Measurements from ENCODE around the gene ALDH3A1. TPM values are rescaled to one million over a fixed set of nuclear protein-coding genes. Genes with fewer than 3 reads are reported as not detected.
A peak's percentile ranks its signal among the peaks of the same experiment; 100 is the strongest.

ALDH3A1 gene
- total and polyA plus RNA-seq, 10 of the 15 experiments (the other 5 are each of a cell fraction or from before 2014, with no cell fraction given), result 0.20 TPM; not detected in 9

- no peak for TF ChIP-seq NR2C2 (IDR thresholded peaks at IDR 0.05; ENCODE audit: borderline replicate concordance, control insufficient read depth, insufficient read length, low read depth)
- TF ChIP-seq YY1 (IDR thresholded peaks at IDR 0.05; ENCODE audit: low read depth, low read length), result no peak
These were observed 41.0 kb downstream of the ALDH3A1 start (continued) for GRCh38 chr17:19706791-19707727.

DNA sequence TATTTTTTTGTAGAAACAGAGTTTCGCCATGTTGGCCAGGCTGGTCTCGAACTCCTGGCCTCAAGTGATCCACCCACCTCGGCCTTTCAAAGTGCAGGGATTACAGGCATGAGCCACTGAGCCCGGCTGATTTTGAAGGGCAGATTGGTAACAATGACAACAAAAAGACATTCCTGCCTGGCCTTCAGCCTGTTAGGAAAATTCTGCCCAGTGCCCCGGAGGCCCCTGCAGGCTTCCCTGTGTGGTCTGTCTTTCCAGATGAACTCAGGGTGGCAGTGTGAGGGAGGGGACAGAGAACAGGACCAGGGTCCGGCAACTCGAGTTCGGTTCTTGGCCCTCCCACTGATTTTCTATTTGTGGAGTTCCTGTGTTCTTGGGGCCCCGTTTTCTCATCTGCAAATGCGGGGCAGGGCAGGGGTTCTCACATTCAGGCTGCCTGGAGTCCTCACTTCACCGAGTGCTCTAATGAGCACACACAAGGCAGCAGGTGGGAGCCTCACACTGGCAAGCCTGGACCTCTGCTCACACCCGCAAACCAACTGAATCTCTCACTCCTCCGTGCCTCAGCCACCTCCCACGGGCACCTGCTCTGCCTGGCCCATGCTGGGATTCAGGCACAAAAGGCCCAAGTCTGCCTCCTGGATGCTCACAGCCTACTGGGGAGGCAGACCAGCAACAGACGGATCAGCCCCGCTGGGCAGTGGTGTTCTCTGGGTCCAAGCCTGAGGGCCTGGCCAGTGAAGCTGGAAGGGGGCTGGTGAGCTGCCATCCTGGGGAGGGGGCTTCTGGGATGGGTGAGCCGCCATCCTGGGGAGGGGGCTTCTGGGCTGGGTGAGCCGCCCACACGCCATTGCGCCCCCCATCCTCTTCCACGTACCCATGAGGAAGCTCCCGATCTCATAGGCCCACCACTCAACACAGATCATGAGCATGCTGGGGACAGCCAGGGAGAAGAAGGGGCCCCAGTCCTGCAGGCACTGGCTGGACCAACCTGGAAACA, 42.0 kb downstream of the ALDH3A1 start:
- CTCF ChIA-PET, result no interaction called here
- DNase-seq (ENCODE audit: low read depth, low spot score) (no peak), ATAC-seq (peak; percentile 34; the same call in 1 of the 3 replicates), FAIRE-seq (no peak)
- no TSS peak for BruUV-seq (replicated peaks)
- Histone ChIP-seq H3K27ac (ENCODE audit: control insufficient read depth, insufficient read depth) (no peak overlapping the region), H3K9ac (ENCODE audit: control insufficient read depth, insufficient read depth, low read length) (no peak overlapping the region), H3K79me2 (ENCODE audit: control insufficient read depth, insufficient read depth, low read length) (no peaks in the 10 kb centered on the region), H3K36me3 (ENCODE audit: control insufficient read depth in 2 of 2, insufficient read depth in 2 of 2, low read length in 1 of 2) (no peaks in the 10 kb centered on the region), H3K4me3 (no peak overlapping the region), H3K27me3 (replicated peaks in 1 of 2; ENCODE audit: control insufficient read depth in 2 of 2, insufficient read depth in 2 of 2, low read length in 1 of 2) (no peaks in the 10 kb centered on the region), H3K4me1 (ENCODE audit: control insufficient read depth, insufficient read depth, low read length) (no peaks in the 10 kb centered on the region), H3K9me3 (replicated peaks; ENCODE audit: control insufficient read depth, insufficient read depth, low read length) (no peaks in the 10 kb centered on the region), H4K20me1 (ENCODE audit: control insufficient read depth, insufficient read depth) (no peaks in the 10 kb centered on the region), H2AFZ (ENCODE audit: control insufficient read depth, low read depth, low read length) (no peak overlapping the region), H3K4me2 (ENCODE audit: control insufficient read depth, insufficient read depth) (no peak overlapping the region)
- SMC1A ChIA-PET (ENCODE audit: uncharacterized antibody, unreplicated experiment), result no interaction called here
- TF ChIP-seq HDAC6 (IDR thresholded peaks at IDR 0.05; ENCODE audit: unreplicated experiment) (no peak), REST (IDR thresholded peaks at IDR 0.05; ENCODE audit: low read depth, low read length) (no peak), SUZ12 (IDR thresholded peaks at IDR 0.05; ENCODE audit: unreplicated experiment) (no peak), SMARCA5 (IDR thresholded peaks at IDR 0.05) (no peak), NBN (IDR thresholded peaks at IDR 0.05) (no peak), ZNF207 (IDR thresholded peaks at IDR 0.05; ENCODE audit: borderline replicate concordance) (no peak), ZZZ3 (IDR thresholded peaks at IDR 0.05; ENCODE audit: control insufficient read depth, insufficient read length, low read depth) (no peak), ZNF384 (IDR thresholded peaks at IDR 0.05; ENCODE audit: borderline replicate concordance, low read depth, low read length) (no peak), MEF2A (IDR thresholded peaks at IDR 0.05; ENCODE audit: insufficient read depth, low read depth, low read length) (no peak)
- TF ChIP-seq, protein P1, sequence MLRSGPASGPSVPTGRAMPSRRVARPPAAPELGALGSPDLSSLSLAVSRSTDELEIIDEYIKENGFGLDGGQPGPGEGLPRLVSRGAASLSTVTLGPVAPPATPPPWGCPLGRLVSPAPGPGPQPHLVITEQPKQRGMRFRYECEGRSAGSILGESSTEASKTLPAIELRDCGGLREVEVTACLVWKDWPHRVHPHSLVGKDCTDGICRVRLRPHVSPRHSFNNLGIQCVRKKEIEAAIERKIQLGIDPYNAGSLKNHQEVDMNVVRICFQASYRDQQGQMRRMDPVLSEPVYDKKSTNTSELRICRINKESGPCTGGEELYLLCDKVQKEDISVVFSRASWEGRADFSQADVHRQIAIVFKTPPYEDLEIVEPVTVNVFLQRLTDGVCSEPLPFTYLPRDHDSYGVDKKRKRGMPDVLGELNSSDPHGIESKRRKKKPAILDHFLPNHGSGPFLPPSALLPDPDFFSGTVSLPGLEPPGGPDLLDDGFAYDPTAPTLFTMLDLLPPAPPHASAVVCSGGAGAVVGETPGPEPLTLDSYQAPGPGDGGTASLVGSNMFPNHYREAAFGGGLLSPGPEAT (IDR thresholded peaks at IDR 0.05; ENCODE audit: low read depth), result no peak
- intact Hi-C loops (cut with micrococcal nuclease; ENCODE audit: unreplicated experiment) (no loop called here), in situ Hi-C loops (cut with MboI) (no loop called here)
- RAD21 ChIA-PET (ENCODE audit: unreplicated experiment), result no interaction called here
- 41% methylated on average over 21 of the region's 22 CpGs for WGBS (ENCODE audit: insufficient coverage, insufficient replicate concordance, low lambda C conversion rate, missing lambda C conversion rate)
- POLR2A ChIA-PET, result no interaction called here

Measured in GM12878 (cell line).